Suprapubic skin (tissue), 4 donors: ENCODE measurements around the gene NT5DC3.

Experiments
- EP300 ChIP-seq: sonication (generic); formaldehyde crosslinking; IDR thresholded peaks from one replicate; pipeline ENCODE4 v1.6.1; 2017; ENCODE audit warnings: antibody characterized with exemption
- POLR2A ChIP-seq, 2 donors: fragments of 450-650 bp; IDR thresholded peaks; one replicate each; pipeline ENCODE4 v1.6.1; 2017; ENCODE audit warnings: antibody characterized with exemption in 2 of 2, mild to moderate bottlenecking in 2 of 2, moderate library complexity in 2 of 2
- POLR2AphosphoS5 ChIP-seq, 3 donors: sonication (generic); formaldehyde crosslinking; IDR thresholded peaks; one replicate each; pipeline ENCODE4 v1.6.1; 2017; ENCODE audit warnings: antibody characterized with exemption in 3 of 3
- TF ChIP-seq, protein P1 (sequence below), 2 donors: fragments of 200-600 bp in 1 of 2; fragments of 450-650 bp in 1 of 2; sonication (generic) in 1 of 2; IDR thresholded peaks; one replicate each; pipeline ENCODE4 v1.5.1; 2016 to 2019; ENCODE audit warnings: antibody characterized with exemption in 2 of 2, mild to moderate bottlenecking in 1 of 2, moderate library complexity in 1 of 2

DNA sequence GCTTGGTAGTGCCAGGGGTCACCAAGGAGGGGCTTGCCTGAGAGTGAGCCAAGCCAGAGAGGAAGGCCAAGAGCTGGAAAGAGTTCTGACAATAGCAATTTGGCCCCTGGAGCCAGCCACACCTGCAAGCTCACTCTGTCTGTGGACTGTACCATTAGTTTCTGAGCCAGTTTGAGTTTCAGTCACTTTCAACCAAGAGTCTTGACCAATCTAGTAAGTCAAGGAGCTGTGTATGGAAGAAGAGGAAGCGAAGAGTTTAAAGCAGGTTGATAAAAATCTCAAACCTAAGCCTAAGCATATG, 38.5 kb downstream of the NT5DC3 start:
- TF ChIP-seq, protein P1, sequence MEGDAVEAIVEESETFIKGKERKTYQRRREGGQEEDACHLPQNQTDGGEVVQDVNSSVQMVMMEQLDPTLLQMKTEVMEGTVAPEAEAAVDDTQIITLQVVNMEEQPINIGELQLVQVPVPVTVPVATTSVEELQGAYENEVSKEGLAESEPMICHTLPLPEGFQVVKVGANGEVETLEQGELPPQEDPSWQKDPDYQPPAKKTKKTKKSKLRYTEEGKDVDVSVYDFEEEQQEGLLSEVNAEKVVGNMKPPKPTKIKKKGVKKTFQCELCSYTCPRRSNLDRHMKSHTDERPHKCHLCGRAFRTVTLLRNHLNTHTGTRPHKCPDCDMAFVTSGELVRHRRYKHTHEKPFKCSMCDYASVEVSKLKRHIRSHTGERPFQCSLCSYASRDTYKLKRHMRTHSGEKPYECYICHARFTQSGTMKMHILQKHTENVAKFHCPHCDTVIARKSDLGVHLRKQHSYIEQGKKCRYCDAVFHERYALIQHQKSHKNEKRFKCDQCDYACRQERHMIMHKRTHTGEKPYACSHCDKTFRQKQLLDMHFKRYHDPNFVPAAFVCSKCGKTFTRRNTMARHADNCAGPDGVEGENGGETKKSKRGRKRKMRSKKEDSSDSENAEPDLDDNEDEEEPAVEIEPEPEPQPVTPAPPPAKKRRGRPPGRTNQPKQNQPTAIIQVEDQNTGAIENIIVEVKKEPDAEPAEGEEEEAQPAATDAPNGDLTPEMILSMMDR (IDR thresholded peaks at IDR 0.05), result no peak
- TF ChIP-seq POLR2A (IDR thresholded peaks at IDR 0.05) (no peak), POLR2AphosphoS5 (IDR thresholded peaks at IDR 0.05) (no peak), EP300 (no peak)
